ENCODE measurements around the gene COCH. TPM values are rescaled to one million over a fixed set of nuclear protein-coding genes. Genes with fewer than 3 reads are reported as not detected.

The COCH gene
- total RNA-seq, 5 donors from 2014 or later (not counting 1 experiment from before 2014, with no cell fraction given): 0.76 to 1.4 (median 0.77) TPM

DNA sequence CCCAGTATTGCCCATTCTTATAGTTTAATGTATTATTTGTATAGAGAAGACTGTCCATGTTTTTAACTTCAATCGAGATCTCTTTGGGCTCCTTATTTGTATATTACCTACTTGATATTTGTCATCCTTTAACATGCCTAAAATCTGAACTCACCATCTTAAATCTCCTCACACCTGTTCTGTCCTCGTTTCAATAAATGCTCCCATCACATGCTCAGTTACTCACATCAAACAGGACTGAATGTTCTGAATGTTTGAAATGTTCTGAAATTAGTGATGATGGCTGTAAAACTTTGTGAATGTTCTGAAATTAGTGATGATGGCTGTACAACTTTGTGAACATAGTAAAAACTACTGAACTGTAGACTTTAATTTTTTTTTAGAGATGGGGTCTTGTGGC is 34.5 kb downstream of the COCH start:
- Histone ChIP-seq H3K36me3 (ENCODE audit: control insufficient read depth in 2 of 2, extremely low read depth in 1 of 2, insufficient read depth in 1 of 2, low read length in 1 of 2) (peaks cover 7 to 39% of the 10 kb centered on the region in 2 donors), H3K4me1 (ENCODE audit: control insufficient read depth in 1 of 2, extremely low read depth in 1 of 2, insufficient read depth in 2 of 2, low read length in 2 of 2) (no peaks in the 10 kb centered on the region), H3K27ac (ENCODE audit: low read length) (no peak overlapping the region), H3K9me3 (no peaks in the 10 kb centered on the region), H3K4me3 (ENCODE audit: control insufficient read depth in 1 of 2, extremely low read depth in 1 of 2, low read length in 1 of 2) (no peak overlapping the region), H3K27me3 (replicated peaks in 1 of 2; ENCODE audit: control insufficient read depth in 2 of 2, extremely low read depth in 1 of 2, insufficient read depth in 2 of 2, low read length in 1 of 2) (no peaks in the 10 kb centered on the region)
- H3K27ac Mint-ChIP-seq: no peak overlapping the region
- H3K36me3 Mint-ChIP-seq: peaks cover 31% of the 10 kb centered on the region
- ChIA-PET POLR2A (no interaction called here), CTCF (no interaction called here)
- no peak for DNase-seq
- no peaks in the 10 kb centered on the region for H3K27me3 Mint-ChIP-seq
- H3K9me3 Mint-ChIP-seq: no peaks in the 10 kb centered on the region
- no peak for ATAC-seq (replicated peaks in 1 of 4)
- H3K4me3 Mint-ChIP-seq: no peak overlapping the region
- peaks cover 0 to 1% (median 0%) of the 10 kb centered on the region in 3 donors for H3K4me1 Mint-ChIP-seq
- WGBS (ENCODE audit: insufficient coverage): no CpG with 5 or more reads among the region's 2 CpGs

DNA sequence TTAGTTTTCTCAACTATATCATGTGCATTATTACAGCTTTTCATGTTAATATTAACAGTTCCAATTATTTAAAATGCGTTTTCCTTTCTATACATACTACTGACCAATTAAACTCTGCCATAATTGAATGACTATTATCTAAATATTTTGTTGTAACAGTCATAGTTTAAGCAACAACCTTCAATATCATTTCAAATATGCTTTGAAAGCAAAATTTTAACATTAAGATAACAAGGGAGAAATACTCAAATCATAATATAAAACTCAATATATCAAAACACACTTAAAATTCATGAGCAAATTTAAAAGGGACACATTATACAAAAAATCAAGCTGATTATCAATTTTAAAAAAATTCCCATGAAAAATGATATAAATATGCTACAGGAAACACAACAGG is 40.5 kb downstream of the COCH start:
- Mint-ChIP-seq H3K27me3 (no peaks in the 10 kb centered on the region), H3K9me3 (no peaks in the 10 kb centered on the region), H3K36me3 (peaks cover 23% of the 10 kb centered on the region), H3K27ac (no peak overlapping the region), H3K4me1 (peaks cover 0 to 1% (median 0%) of the 10 kb centered on the region in 3 donors), H3K4me3 (no peak overlapping the region)
- no peak overlapping the region for H3K4me3 ChIP-seq (ENCODE audit: control insufficient read depth in 1 of 2, extremely low read depth in 1 of 2, low read length in 1 of 2)
- no peaks in the 10 kb centered on the region for H3K9me3 ChIP-seq
- ATAC-seq (replicated peaks in 1 of 4) (no peak), DNase-seq (no peak)
- no CpG with 5 or more reads among the region's 1 CpG for WGBS (ENCODE audit: insufficient coverage)
- POLR2A ChIA-PET: interaction anchor here in 1 of 2 donors (0.6 kb wide), 1 partner anchor 188 kb away, joined by 3 read pairs; no protein-coding TSS in a partner anchor
- no peaks in the 10 kb centered on the region for H3K4me1 ChIP-seq (ENCODE audit: control insufficient read depth in 1 of 2, extremely low read depth in 1 of 2, insufficient read depth in 2 of 2, low read length in 2 of 2)
- no peaks in the 10 kb centered on the region for H3K27me3 ChIP-seq (replicated peaks in 1 of 2; ENCODE audit: control insufficient read depth in 2 of 2, extremely low read depth in 1 of 2, insufficient read depth in 2 of 2, low read length in 1 of 2)
- H3K27ac ChIP-seq (ENCODE audit: low read length): no peak overlapping the region
- CTCF ChIA-PET: interaction anchor here in 1 of 2 donors (1.0 kb wide), 1 partner anchor 9 kb away, joined by 3 read pairs; no protein-coding TSS in a partner anchor
- H3K36me3 ChIP-seq (ENCODE audit: control insufficient read depth in 2 of 2, extremely low read depth in 1 of 2, insufficient read depth in 1 of 2, low read length in 1 of 2): peaks cover 7 to 23% of the 10 kb centered on the region in 2 donors

DNA sequence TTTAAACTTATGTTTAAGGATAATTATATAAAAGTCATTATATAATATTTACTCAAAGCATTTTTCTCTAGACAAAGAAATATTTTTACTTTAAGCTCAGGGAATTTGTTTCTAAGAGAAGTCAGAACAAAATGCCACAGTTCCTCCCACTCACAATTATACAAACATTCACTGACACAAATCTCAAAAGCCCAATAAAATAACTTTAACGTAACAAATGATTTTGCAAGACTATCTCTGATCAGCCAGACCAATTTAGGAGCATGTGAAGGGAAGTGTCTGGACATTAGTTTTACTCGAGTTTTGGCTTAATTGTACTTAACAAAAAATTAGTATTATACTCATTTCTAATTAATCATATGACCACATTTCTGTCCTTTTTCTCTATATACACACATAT is 41.2 kb downstream of the COCH start:
- Histone ChIP-seq H3K27me3 (replicated peaks in 1 of 2; ENCODE audit: control insufficient read depth in 2 of 2, extremely low read depth in 1 of 2, insufficient read depth in 2 of 2, low read length in 1 of 2) (no peaks in the 10 kb centered on the region), H3K9me3 (no peaks in the 10 kb centered on the region), H3K4me1 (ENCODE audit: control insufficient read depth in 1 of 2, extremely low read depth in 1 of 2, insufficient read depth in 2 of 2, low read length in 2 of 2) (no peaks in the 10 kb centered on the region), H3K27ac (ENCODE audit: low read length) (no peak overlapping the region), H3K36me3 (ENCODE audit: control insufficient read depth in 2 of 2, extremely low read depth in 1 of 2, insufficient read depth in 1 of 2, low read length in 1 of 2) (peaks cover 7 to 23% of the 10 kb centered on the region in 2 donors), H3K4me3 (ENCODE audit: control insufficient read depth in 1 of 2, extremely low read depth in 1 of 2, low read length in 1 of 2) (no peak overlapping the region)
- Mint-ChIP-seq H3K4me1 (peaks cover 0 to 2% (median 1%) of the 10 kb centered on the region in 3 donors), H3K27ac (no peak overlapping the region), H3K36me3 (peaks cover 27% of the 10 kb centered on the region), H3K27me3 (no peaks in the 10 kb centered on the region), H3K4me3 (no peak overlapping the region), H3K9me3 (no peaks in the 10 kb centered on the region)
- DNase-seq (no peak), ATAC-seq (replicated peaks in 1 of 4) (no peak)
- WGBS (ENCODE audit: insufficient coverage): no CpG with 5 or more reads among the region's 2 CpGs
- ChIA-PET CTCF (interaction anchor here in 1 of 2 donors (0.6 kb wide), 1 partner anchor 261 kb away, joined by 3 read pairs; no protein-coding TSS in a partner anchor), POLR2A (interaction anchor here in 1 of 2 donors (0.6 kb wide), 1 partner anchor 188 kb away, joined by 3 read pairs; no protein-coding TSS in a partner anchor)

DNA sequence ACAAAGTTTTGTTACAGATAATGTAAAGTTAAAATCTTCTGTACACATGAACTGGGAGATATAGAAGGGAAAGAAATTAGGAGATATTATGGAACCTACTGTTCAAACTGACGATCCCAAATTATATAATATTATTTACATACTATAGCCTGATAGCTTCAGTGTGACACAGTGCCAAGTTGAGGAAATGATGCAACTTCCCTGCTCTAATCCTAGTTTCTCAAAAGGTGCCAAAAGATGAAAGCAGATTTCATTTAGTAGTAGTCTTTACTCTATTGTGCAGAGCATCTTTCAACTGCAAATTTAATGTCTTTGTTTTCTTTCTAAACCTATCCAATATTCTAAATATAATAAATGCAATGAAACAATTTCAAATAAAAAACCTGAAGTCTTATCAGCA is 46.9 kb downstream of the COCH start:
- WGBS (ENCODE audit: insufficient coverage): no CpG with 5 or more reads among the region's 1 CpG
- CTCF ChIA-PET: no interaction called here
- H3K9me3 Mint-ChIP-seq: no peaks in the 10 kb centered on the region
- H3K36me3 Mint-ChIP-seq: peaks cover 31% of the 10 kb centered on the region
- H3K4me1 ChIP-seq (ENCODE audit: control insufficient read depth in 1 of 2, extremely low read depth in 1 of 2, insufficient read depth in 2 of 2, low read length in 2 of 2): no peaks in the 10 kb centered on the region
- no peaks in the 10 kb centered on the region for H3K27me3 ChIP-seq (replicated peaks in 1 of 2; ENCODE audit: control insufficient read depth in 2 of 2, extremely low read depth in 1 of 2, insufficient read depth in 2 of 2, low read length in 1 of 2)
- H3K4me1 Mint-ChIP-seq: peaks cover 0 to 11% (median 3%) of the 10 kb centered on the region in 3 donors
- no peak overlapping the region for H3K4me3 ChIP-seq (ENCODE audit: control insufficient read depth in 1 of 2, extremely low read depth in 1 of 2, low read length in 1 of 2)
- H3K4me3 Mint-ChIP-seq: no peak overlapping the region
- POLR2A ChIA-PET: interaction anchor here in 1 of 2 donors (0.6 kb wide), 1 partner anchor 1072 kb away, joined by 4 read pairs; no protein-coding TSS in a partner anchor
- H3K27me3 Mint-ChIP-seq: no peaks in the 10 kb centered on the region
- ATAC-seq (replicated peaks in 1 of 4) (no peak), DNase-seq (no peak)
- H3K27ac ChIP-seq (ENCODE audit: low read length): no peak overlapping the region
- H3K27ac Mint-ChIP-seq: no peak overlapping the region
- H3K36me3 ChIP-seq (ENCODE audit: control insufficient read depth in 2 of 2, extremely low read depth in 1 of 2, insufficient read depth in 1 of 2, low read length in 1 of 2): peaks cover 0 to 18% of the 10 kb centered on the region in 2 donors
- H3K9me3 ChIP-seq: no peaks in the 10 kb centered on the region

DNA sequence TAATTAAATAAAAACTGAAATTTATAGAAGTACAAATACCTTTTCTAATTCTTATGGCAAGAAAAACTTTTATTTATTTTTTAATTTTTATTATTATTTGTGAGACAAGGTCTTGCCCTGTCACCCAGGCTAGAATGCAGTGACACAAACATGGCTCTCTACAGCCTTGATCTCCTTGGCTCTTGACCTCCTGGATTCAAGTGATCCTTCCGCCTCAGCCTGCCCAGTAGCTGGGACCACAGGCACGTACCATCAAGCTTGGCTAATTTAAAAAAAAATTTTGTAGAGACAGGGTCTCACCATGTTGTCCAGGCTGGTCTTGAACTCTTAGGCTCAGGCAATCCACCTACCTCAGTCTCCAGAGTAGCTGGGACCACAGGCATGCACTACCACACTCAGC is 47.4 kb downstream of the COCH start:
- Histone ChIP-seq H3K4me3 (ENCODE audit: control insufficient read depth in 1 of 2, extremely low read depth in 1 of 2, low read length in 1 of 2) (no peak overlapping the region), H3K27me3 (replicated peaks in 1 of 2; ENCODE audit: control insufficient read depth in 2 of 2, extremely low read depth in 1 of 2, insufficient read depth in 2 of 2, low read length in 1 of 2) (no peaks in the 10 kb centered on the region), H3K36me3 (ENCODE audit: control insufficient read depth in 2 of 2, extremely low read depth in 1 of 2, insufficient read depth in 1 of 2, low read length in 1 of 2) (peaks cover 0 to 18% of the 10 kb centered on the region in 2 donors), H3K27ac (ENCODE audit: low read length) (no peak overlapping the region), H3K4me1 (ENCODE audit: control insufficient read depth in 1 of 2, extremely low read depth in 1 of 2, insufficient read depth in 2 of 2, low read length in 2 of 2) (no peaks in the 10 kb centered on the region), H3K9me3 (no peaks in the 10 kb centered on the region)
- no peaks in the 10 kb centered on the region for H3K9me3 Mint-ChIP-seq
- ChIA-PET CTCF (no interaction called here), POLR2A (no interaction called here)
- peaks cover 0 to 11% (median 3%) of the 10 kb centered on the region in 3 donors for H3K4me1 Mint-ChIP-seq
- peaks cover 29% of the 10 kb centered on the region for H3K36me3 Mint-ChIP-seq
- 100% methylated on average over 2 of the region's 2 CpGs for WGBS (ENCODE audit: insufficient coverage)
- no peak overlapping the region for H3K27ac Mint-ChIP-seq
- no peak for DNase-seq
- H3K4me3 Mint-ChIP-seq: no peak overlapping the region
- no peak for ATAC-seq (replicated peaks in 1 of 4)
- no peaks in the 10 kb centered on the region for H3K27me3 Mint-ChIP-seq

DNA sequence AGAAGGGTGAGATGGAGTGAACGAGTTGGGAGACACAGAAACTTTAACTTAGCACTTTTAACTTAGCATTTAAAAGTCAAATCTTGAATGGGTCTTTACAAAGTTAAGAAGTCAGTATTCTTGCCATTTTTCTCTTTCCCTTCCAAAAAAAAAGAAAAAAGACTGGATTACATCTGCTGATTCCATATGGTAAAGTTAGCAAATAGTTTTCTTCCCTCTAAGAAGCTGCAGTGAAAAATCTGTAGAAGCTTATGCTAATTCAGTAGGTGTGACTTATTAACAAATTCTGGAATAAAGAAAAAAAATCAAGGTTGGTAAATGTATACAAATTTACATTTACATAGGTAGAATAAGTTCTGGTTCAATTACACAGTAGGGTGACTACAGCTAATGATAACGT is 50.9 kb downstream of the COCH start:
- Mint-ChIP-seq H3K27me3 (no peaks in the 10 kb centered on the region), H3K4me1 (peaks cover 0 to 11% (median 5%) of the 10 kb centered on the region in 3 donors), H3K36me3 (peaks cover 23% of the 10 kb centered on the region), H3K4me3 (no peak overlapping the region), H3K9me3 (no peaks in the 10 kb centered on the region), H3K27ac (no peak overlapping the region)
- ATAC-seq (replicated peaks in 1 of 4) (no peak), DNase-seq (no peak)
- WGBS (ENCODE audit: insufficient coverage): no CpG with 5 or more reads among the region's 2 CpGs
- peaks cover 0 to 13% of the 10 kb centered on the region in 2 donors for H3K36me3 ChIP-seq (ENCODE audit: control insufficient read depth in 2 of 2, extremely low read depth in 1 of 2, insufficient read depth in 1 of 2, low read length in 1 of 2)
- CTCF ChIA-PET: interaction anchor here in 1 of 2 donors (0.6 kb wide), 1 partner anchor 419 kb away, joined by 3 read pairs; no protein-coding TSS in a partner anchor
- no peaks in the 10 kb centered on the region for H3K4me1 ChIP-seq (ENCODE audit: control insufficient read depth in 1 of 2, extremely low read depth in 1 of 2, insufficient read depth in 2 of 2, low read length in 2 of 2)
- no peaks in the 10 kb centered on the region for H3K9me3 ChIP-seq
- H3K27me3 ChIP-seq (replicated peaks in 1 of 2; ENCODE audit: control insufficient read depth in 2 of 2, extremely low read depth in 1 of 2, insufficient read depth in 2 of 2, low read length in 1 of 2): no peaks in the 10 kb centered on the region
- H3K4me3 ChIP-seq (ENCODE audit: control insufficient read depth in 1 of 2, extremely low read depth in 1 of 2, low read length in 1 of 2): no peak overlapping the region
- no peak overlapping the region for H3K27ac ChIP-seq (ENCODE audit: low read length)
- POLR2A ChIA-PET: interaction anchor here (0.6 to 0.7 kb wide), 2 partner anchors 30 to 231 kb away, joined by 3 to 4 read pairs; no protein-coding TSS in a partner anchor
